Kidney epithelial cell (primary cell): ENCODE results near the gene PRPF19. TPM values are rescaled to one million over a fixed set of nuclear protein-coding genes. Genes with fewer than 3 reads are reported as not detected.
A peak's percentile ranks its signal among the peaks of the same experiment; 100 is the strongest.

Experiments
- DNase-seq: peaks from one replicate; pipeline ENCODE4 v3.0.0-alpha.2; 2010; ENCODE audit warnings: low read depth
- H3K27me3 ChIP-seq: 2 replicates; pipeline ENCODE4 v1.6.0; 2011; ENCODE audit warnings: low read length; ENCODE audit not compliant: control insufficient read depth, insufficient read depth
- H3K36me3 ChIP-seq: 2 replicates; pipeline ENCODE4 v1.5.1; 2011; ENCODE audit warnings: low read length; ENCODE audit not compliant: control insufficient read depth, insufficient read depth
- H3K4me3 ChIP-seq: 2 replicates; pipeline ENCODE4 v1.5.1; 2011; ENCODE audit warnings: low read depth, mild to moderate bottlenecking, control low read depth, low read length
- total RNA-seq: library from RNA; depleted of rRNA; stranded (reverse); fragments of >200 nt; gene quantifications from 2 replicates; pipeline ENCODE4 v1.2.3, GENCODE V29; 2015
- TF ChIP-seq, protein P1 (sequence below): IDR thresholded peaks from 2 replicates; pipeline ENCODE4 v1.5.1; 2011; ENCODE audit warnings: mild to moderate bottlenecking, moderate library complexity, low read length, control low read depth, inconsistent platforms; ENCODE audit not compliant: insufficient read depth, poor library complexity, severe bottlenecking

Gene PRPF19
- total RNA-seq, 1 donor from 2014 or later, result 98.8 TPM

GRCh38 chr11:60875366-60876167 is 30.8 kb downstream of the PRPF19 start:
- no peaks in the 10 kb centered on the region for H3K27me3 ChIP-seq
- TF ChIP-seq, protein P1, sequence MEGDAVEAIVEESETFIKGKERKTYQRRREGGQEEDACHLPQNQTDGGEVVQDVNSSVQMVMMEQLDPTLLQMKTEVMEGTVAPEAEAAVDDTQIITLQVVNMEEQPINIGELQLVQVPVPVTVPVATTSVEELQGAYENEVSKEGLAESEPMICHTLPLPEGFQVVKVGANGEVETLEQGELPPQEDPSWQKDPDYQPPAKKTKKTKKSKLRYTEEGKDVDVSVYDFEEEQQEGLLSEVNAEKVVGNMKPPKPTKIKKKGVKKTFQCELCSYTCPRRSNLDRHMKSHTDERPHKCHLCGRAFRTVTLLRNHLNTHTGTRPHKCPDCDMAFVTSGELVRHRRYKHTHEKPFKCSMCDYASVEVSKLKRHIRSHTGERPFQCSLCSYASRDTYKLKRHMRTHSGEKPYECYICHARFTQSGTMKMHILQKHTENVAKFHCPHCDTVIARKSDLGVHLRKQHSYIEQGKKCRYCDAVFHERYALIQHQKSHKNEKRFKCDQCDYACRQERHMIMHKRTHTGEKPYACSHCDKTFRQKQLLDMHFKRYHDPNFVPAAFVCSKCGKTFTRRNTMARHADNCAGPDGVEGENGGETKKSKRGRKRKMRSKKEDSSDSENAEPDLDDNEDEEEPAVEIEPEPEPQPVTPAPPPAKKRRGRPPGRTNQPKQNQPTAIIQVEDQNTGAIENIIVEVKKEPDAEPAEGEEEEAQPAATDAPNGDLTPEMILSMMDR, result no peak
- no peak for DNase-seq

DNA sequence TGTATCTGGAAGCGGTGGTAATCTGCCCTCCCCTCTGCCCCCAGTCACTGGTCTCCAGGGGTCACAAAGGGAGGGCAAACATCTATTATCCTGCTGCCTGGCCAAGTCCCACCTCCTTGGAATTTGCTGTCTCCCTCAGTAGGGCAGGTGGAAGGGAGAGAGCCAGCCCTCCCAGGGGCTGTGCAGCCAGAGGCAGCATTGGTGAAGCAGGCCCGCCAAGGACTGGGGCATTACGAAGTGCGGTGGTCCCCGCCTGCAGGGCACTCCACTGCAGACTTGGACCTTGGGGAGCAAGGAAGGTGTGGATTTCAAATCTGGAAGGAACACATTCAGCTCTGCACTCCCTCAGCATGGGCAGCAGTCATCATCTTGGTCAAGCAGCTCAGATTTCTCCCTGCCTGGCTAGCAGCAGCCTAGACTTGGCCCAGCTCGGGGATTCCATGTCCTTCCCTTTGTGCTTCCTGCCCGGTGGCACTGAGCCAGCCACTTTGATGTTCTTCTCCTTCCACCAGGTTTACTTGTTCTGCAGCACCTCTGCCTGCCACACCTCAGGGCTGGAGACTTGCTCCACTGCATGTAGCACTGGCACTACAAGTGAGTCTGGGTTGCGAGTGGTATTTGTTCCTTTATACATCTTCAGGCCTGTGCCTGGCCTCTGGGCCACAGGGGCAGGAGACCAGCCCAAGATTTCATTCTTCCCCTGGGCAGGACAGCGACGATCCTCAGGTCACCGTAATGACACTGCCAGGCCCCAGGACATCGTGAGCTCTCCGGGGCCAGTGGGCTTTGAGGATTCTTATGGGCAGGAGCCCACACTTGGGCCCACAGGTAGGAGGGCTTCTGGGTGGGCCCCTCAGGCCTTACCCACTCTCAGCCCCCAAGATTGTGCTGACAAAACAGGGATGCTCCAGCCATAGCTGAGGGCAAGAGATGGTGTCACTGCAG is 31.7 kb downstream of the PRPF19 start:
- Histone ChIP-seq H3K4me3 (no peak overlapping the region), H3K27me3 (no peaks in the 10 kb centered on the region)
- TF ChIP-seq, protein P1, result no peak

More at GRCh38 chr11:60875366-60876167, 30.8 kb downstream of the PRPF19 start:
- H3K4me3 ChIP-seq, result no peak overlapping the region
- H3K36me3 ChIP-seq, result no peaks in the 10 kb centered on the region

GRCh38 chr11:60873533-60873932 is 32.9 kb downstream of the PRPF19 start:
- no peak for DNase-seq
- Histone ChIP-seq H3K27me3 (no peaks in the 10 kb centered on the region), H3K36me3 (no peaks in the 10 kb centered on the region), H3K4me3 (no peak overlapping the region)
- TF ChIP-seq, protein P1, result no peak

More for the DNA sequence above, 31.7 kb downstream of the PRPF19 start:
- H3K36me3 ChIP-seq, result no peaks in the 10 kb centered on the region
- no peak for DNase-seq

DNA sequence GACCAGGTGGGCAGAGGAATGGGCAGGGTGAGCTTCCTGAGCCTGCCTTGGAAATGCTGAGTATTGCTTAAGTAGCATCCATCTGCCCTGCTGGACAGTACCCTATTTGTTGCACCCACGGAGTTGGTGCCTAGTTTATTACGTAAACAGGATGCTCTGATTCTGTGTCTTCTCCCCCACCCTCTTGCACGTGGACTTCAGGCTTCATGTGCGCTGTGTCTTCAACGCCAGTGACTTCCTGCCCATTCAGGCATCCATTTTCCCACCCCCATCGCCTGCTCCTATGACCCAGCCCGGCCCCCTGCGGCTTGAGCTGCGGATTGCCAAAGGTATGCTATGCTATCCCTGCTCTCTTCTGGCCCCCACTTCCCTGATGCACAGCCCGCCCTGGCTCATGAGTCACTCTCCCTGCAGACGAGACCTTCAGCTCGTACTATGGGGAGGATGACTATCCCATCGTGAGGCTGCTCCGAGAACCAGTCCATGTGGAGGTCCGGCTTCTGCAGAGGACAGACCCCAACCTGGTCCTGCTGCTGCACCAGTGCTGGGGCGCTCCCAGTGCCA is 33.3 kb downstream of the PRPF19 start:
- TF ChIP-seq, protein P1, result no peak
- Histone ChIP-seq H3K4me3 (no peak overlapping the region), H3K27me3 (no peaks in the 10 kb centered on the region), H3K36me3 (no peaks in the 10 kb centered on the region)
- DNase-seq, result peak; percentile 28

DNA sequence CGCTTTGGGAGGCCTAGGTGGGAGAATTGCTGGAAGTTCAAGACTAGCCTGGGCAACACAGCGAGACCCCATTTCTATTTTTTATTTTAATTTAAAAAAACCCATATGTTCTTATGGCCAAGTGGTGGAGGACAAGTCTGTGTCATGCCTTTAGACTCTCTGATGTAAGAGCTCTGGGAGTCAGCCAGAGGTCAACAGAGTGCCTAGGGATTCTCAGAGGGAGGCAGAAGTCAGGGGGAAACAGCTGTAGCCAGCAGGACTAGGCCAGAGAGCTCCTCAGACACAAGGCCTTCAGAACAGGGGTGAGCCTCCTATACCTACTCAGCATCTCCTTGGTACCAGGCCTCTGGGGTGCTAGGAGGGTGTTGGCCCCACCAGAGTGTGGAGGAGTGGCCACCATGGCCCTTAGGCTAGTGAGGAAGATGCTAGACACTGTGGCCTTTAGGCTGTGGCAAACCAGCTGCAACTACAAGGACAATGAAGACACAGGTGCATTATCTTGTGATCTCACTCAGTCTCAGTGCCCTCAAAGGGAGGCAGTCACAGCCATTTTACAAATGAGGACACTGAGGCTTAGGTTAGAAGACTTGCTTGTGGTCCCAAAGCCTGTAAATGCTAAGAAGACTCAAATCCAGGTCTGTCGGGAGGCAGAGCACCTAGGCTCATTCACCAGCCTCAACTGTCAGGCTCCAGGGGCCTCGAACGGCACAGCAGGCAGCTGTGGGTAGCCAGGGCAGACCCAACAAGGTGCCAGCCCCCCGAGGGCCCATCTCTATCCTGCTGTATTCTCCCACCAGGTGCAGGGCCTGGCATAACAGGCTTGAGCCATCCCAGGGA is 34.0 kb downstream of the PRPF19 start:
- Histone ChIP-seq H3K36me3 (no peaks in the 10 kb centered on the region), H3K4me3 (no peak overlapping the region), H3K27me3 (no peaks in the 10 kb centered on the region)
- TF ChIP-seq, protein P1, result no peak
- DNase-seq, result no peak
